SK-N-SH (cell line): Measurements from ENCODE around the gene BRI3BP. TPM values are rescaled to one million over a fixed set of nuclear protein-coding genes. Genes with fewer than 3 reads are reported as not detected.
"Not testable (repeated sequence)": the region's sequence is repeated elsewhere in the genome, so short reads cannot be mapped to it uniquely, and the experiment has no call there.

Experiments
- CTCF ChIA-PET: fragments of 300-600, 350-600 bp; formaldehyde crosslinking; extraction: SDS; loops from one replicate; lab custom pipeline; 2021; lab: Yijun Ruan, JAX
- POLR2A ChIA-PET: fragments of 350-600 bp; sonication (Branson Sonifier 250); formaldehyde crosslinking; extraction: SDS; loops from one replicate; lab custom pipeline; 2020; ENCODE audit warnings: antibody characterized with exemption, inconsistent platforms; lab: Yijun Ruan, JAX
- DNase-seq: peaks from one replicate; pipeline ENCODE4 v3.0.0; 2012
- H2AFZ ChIP-seq: fragments of 200-600 bp; sonication (generic); 2 replicates; pipeline ENCODE4 v1.8.1; 2016; ENCODE audit warnings: antibody characterized with exemption, mild to moderate bottlenecking, low read depth
- H3F3A ChIP-seq: fragments of 200-600 bp; sonication (generic); replicated peaks from 2 replicates; pipeline ENCODE3; 2016; ENCODE audit warnings: antibody characterized with exemption, mild to moderate bottlenecking; ENCODE audit not compliant: insufficient read depth
- H3K27ac ChIP-seq, 2 experiments: fragments of 200-500 bp in 1 of 2; fragments of 200-600 bp in 1 of 2; sonication (Bioruptor generic) in 1 of 2; sonication (generic), shearing (Covaris generic) in 1 of 2; 2 replicates each; pipeline versions ENCODE4 v1.5.1 to v1.6.1; 2014 to 2016; ENCODE audit warnings: low read depth in 2 of 2, inconsistent platforms in 1 of 2, low read length in 1 of 2, mild to moderate bottlenecking in 1 of 2, mixed read lengths in 1 of 2
- H3K27me3 ChIP-seq: fragments of 200-600 bp; sonication (generic), shearing (Covaris generic); 2 replicates; pipeline ENCODE4 v1.6.1; 2016; ENCODE audit warnings: mixed run types; ENCODE audit not compliant: insufficient read depth
- H3K36me3 ChIP-seq, 2 experiments: fragments of 200-500 bp in 1 of 2; fragments of 200-600 bp in 1 of 2; sonication (Bioruptor generic) in 1 of 2; sonication (generic) in 1 of 2; replicated peaks in 1 of 2; 2 replicates each; pipeline versions ENCODE3 to v1.5.1; 2014 to 2016; ENCODE audit warnings: low read length in 1 of 2, mild to moderate bottlenecking in 1 of 2; ENCODE audit not compliant: insufficient read depth in 2 of 2, control insufficient read depth in 1 of 2
- H3K4me1 ChIP-seq, 2 experiments: fragments of 200-500 bp in 1 of 2; fragments of 200-600 bp in 1 of 2; sonication (Bioruptor generic) in 1 of 2; sonication (generic), shearing (Covaris generic) in 1 of 2; 2 replicates each; pipeline versions ENCODE4 v1.5.1 to v1.6.1; 2014 to 2016; ENCODE audit warnings: low read depth in 1 of 2, low read length in 1 of 2, mixed run types in 1 of 2; ENCODE audit not compliant: insufficient read depth in 2 of 2, control insufficient read depth in 1 of 2
- H3K4me2 ChIP-seq: fragments of 200-600 bp; sonication (generic), shearing (Covaris generic); 2 replicates; pipeline ENCODE4 v1.6.1; 2017; ENCODE audit warnings: mixed run types
- H3K4me3 ChIP-seq, 2 experiments: fragments of 200-500 bp in 1 of 2; fragments of 200-600 bp in 1 of 2; sonication (Bioruptor generic) in 1 of 2; sonication (generic), shearing (Covaris generic) in 1 of 2; 2 replicates each; pipeline versions ENCODE4 v1.5.1 to v1.8.1; 2014 to 2016; ENCODE audit warnings: low read depth in 2 of 2, inconsistent platforms in 1 of 2, low read length in 1 of 2, mild to moderate bottlenecking in 1 of 2, mixed read lengths in 1 of 2, moderate library complexity in 1 of 2
- H3K79me2 ChIP-seq: fragments of 200-600 bp; sonication (generic); 2 replicates; pipeline ENCODE4 v1.8.1; 2017; ENCODE audit warnings: mild to moderate bottlenecking; ENCODE audit not compliant: insufficient read depth
- H3K9ac ChIP-seq: fragments of 200-600 bp; sonication (generic); 2 replicates; pipeline ENCODE4 v1.6.1; 2017; ENCODE audit warnings: mixed run types
- H3K9me2 ChIP-seq: fragments of 200-600 bp; sonication (generic); 2 replicates; pipeline ENCODE4 v1.6.1; 2017; ENCODE audit warnings: mixed run types
- H3K9me3 ChIP-seq: fragments of 200-600 bp; sonication (generic); 2 replicates; pipeline ENCODE4 v1.6.1; 2017; ENCODE audit warnings: mixed run types, mild to moderate bottlenecking, moderate library complexity
- H4K20me1 ChIP-seq: fragments of 200-600 bp; sonication (generic); 2 replicates; pipeline ENCODE4 v1.6.1; 2017; ENCODE audit warnings: mild to moderate bottlenecking, mixed run types; ENCODE audit not compliant: insufficient read depth
- EP300 ChIP-seq, 2 experiments: IDR thresholded peaks; 2 replicates each; pipeline versions ENCODE4 v1.4.0 to v1.6.1; 2012; ENCODE audit warnings: borderline replicate concordance in 1 of 2, low read depth in 1 of 2, low read length in 1 of 2
- FOSL2 ChIP-seq: IDR thresholded peaks from 2 replicates; pipeline ENCODE4 v1.4.0; 2012; ENCODE audit warnings: low read depth, mild to moderate bottlenecking, moderate library complexity, borderline replicate concordance
- GABPA ChIP-seq: IDR thresholded peaks from 2 replicates; pipeline ENCODE4 v1.4.0; 2012; ENCODE audit warnings: low read depth, mild to moderate bottlenecking
- NRF1 ChIP-seq: IDR thresholded peaks from 2 replicates; pipeline ENCODE4 v1.6.1; 2012; ENCODE audit warnings: low read depth, mild to moderate bottlenecking, low read length
- POLR2AphosphoS5 ChIP-seq: IDR thresholded peaks from 2 replicates; pipeline ENCODE4 v1.6.1; 2012; ENCODE audit warnings: low read depth, low read length
- RXRA ChIP-seq: IDR thresholded peaks from 2 replicates; pipeline ENCODE4 v1.4.0; 2012; ENCODE audit warnings: low read depth, mild to moderate bottlenecking, borderline replicate concordance
- SIN3A ChIP-seq: IDR thresholded peaks from 2 replicates; pipeline ENCODE4 v1.6.1; 2012; ENCODE audit warnings: low read depth, mild to moderate bottlenecking, low read length, moderate library complexity, borderline replicate concordance
- SMC3 ChIP-seq: IDR thresholded peaks from 2 replicates; pipeline ENCODE4 v1.6.1; 2012; ENCODE audit warnings: low read depth, low read length, improper control_type of control experiment
- TEAD4 ChIP-seq: IDR thresholded peaks from 2 replicates; pipeline ENCODE4 v1.4.0; 2012; ENCODE audit warnings: mild to moderate bottlenecking, borderline replicate concordance; ENCODE audit not compliant: insufficient read depth
- USF1 ChIP-seq: IDR thresholded peaks from 2 replicates; pipeline ENCODE4 v1.4.0; 2012; ENCODE audit warnings: low read depth, borderline replicate concordance
- WGBS: methylation state at CpG from one replicate; pipeline ENCODE4 v1.1.6; 2017; ENCODE audit warnings: low lambda C conversion rate; 5-methylcytosine and 5-hydroxymethylcytosine counted together
- polyA plus RNA-seq, 3 experiments: library from polyadenylated mRNA; depleted of rRNA; stranded (reverse); fragments of >200 nt; gene quantifications; 2 replicates each; pipeline ENCODE4 v1.2.3, GENCODE V29; 2012

The BRI3BP gene
- polyA plus RNA-seq, 1 of the 3 experiments (the other 2 are of a cell fraction), result 3.8 TPM

GRCh38 chr12:125057708-125058107 lies 64.3 kb downstream of the BRI3BP start:
- H4K20me1 ChIP-seq, result no peaks in the 10 kb centered on the region
- 70% methylated on average over 5 of the region's 5 CpGs for WGBS
- DNase-seq, result no peak
- H3K27ac ChIP-seq, result no peak overlapping the region
- H3K9ac ChIP-seq, result no peak overlapping the region
- H3K79me2 ChIP-seq, result no peaks in the 10 kb centered on the region
- H2AFZ ChIP-seq, result no peak overlapping the region
- ChIA-PET CTCF (interaction anchor here (0.6 kb wide), 1 partner anchor 96 kb away, joined by 3 read pairs; no protein-coding TSS in a partner anchor), POLR2A (no interaction called here)
- no peaks in the 10 kb centered on the region for H3K27me3 ChIP-seq
- no peak overlapping the region for H3K4me2 ChIP-seq
- TF ChIP-seq GABPA (no peak), SMC3 (no peak), POLR2AphosphoS5 (no peak), SIN3A (no peak), TEAD4 (no peak)
- no peaks in the 10 kb centered on the region; a peak in 1 of 4 replicates for H3K4me1 ChIP-seq
- H3K9me2 ChIP-seq, result no peaks in the 10 kb centered on the region
- no peaks in the 10 kb centered on the region for H3F3A ChIP-seq
- no peaks in the 10 kb centered on the region for H3K9me3 ChIP-seq
- no peak overlapping the region for H3K4me3 ChIP-seq
- H3K36me3 ChIP-seq, result no peaks in the 10 kb centered on the region

GRCh38 chr12:125061229-125061628 lies 67.8 kb downstream of the BRI3BP start:
- peaks cover 7% of the 10 kb centered on the region for H3K79me2 ChIP-seq
- CTCF ChIA-PET, result interaction anchor here (2.1 kb wide), 1 partner anchor 12 kb away, joined by 6 read pairs; no protein-coding TSS in a partner anchor
- no peak for DNase-seq
- no peaks in the 10 kb centered on the region for H3K9me2 ChIP-seq
- TF ChIP-seq FOSL2 (no peak), POLR2AphosphoS5 (no peak), EP300 (IDR thresholded peaks at IDR 0.05; ENCODE audit: borderline replicate concordance in 1 of 2, low read depth in 1 of 2, low read length in 1 of 2) (no peak), USF1 (no peak), NRF1 (no peak), RXRA (no peak)
- POLR2A ChIA-PET, result no interaction called here
- no peaks in the 10 kb centered on the region for H4K20me1 ChIP-seq
- no peaks in the 10 kb centered on the region for H3F3A ChIP-seq
- no peak overlapping the region for H3K27ac ChIP-seq
- H3K4me1 ChIP-seq, result peaks cover 0 to 5% of the 10 kb centered on the region in 2 experiments; a peak in 1 of 4 replicates
- H3K27me3 ChIP-seq, result no peaks in the 10 kb centered on the region
- no peaks in the 10 kb centered on the region for H3K9me3 ChIP-seq
- no peak overlapping the region for H3K4me2 ChIP-seq
- H3K4me3 ChIP-seq, result no peak overlapping the region
- WGBS, result 93% methylated on average over 3 of the region's 3 CpGs
- H2AFZ ChIP-seq, result no peak overlapping the region
- no peaks in the 10 kb centered on the region for H3K36me3 ChIP-seq
- no peak overlapping the region for H3K9ac ChIP-seq

GRCh38 chr12:125063522-125063921 lies 70.1 kb downstream of the BRI3BP start:
- H3K9ac ChIP-seq, H3K36me3 ChIP-seq: not testable (repeated sequence)
- CTCF ChIA-PET, result interaction anchor here (1.4 kb wide), 1 partner anchor 70 kb away, joined by 5 read pairs; the partner anchor contains the start of gene BRI3BP

More at GRCh38 chr12:125063522-125063921, 70.1 kb downstream of the BRI3BP start:
- H3K27ac ChIP-seq, DNase-seq, H3F3A ChIP-seq, H4K20me1 ChIP-seq, H3K4me2 ChIP-seq, H3K4me3 ChIP-seq, H2AFZ ChIP-seq, H3K27me3 ChIP-seq, H3K79me2 ChIP-seq, H3K9me2 ChIP-seq, H3K9me3 ChIP-seq: not testable (repeated sequence)
- H3K4me1 ChIP-seq, result peaks cover 0 to 13% of the 10 kb centered on the region in 2 experiments; a peak in 1 of 4 replicates
- POLR2A ChIA-PET, result interaction anchor here (2.0 kb wide), 1 partner anchor 14 kb away, joined by 11 read pairs; no protein-coding TSS in a partner anchor
- 86% methylated on average over 4 of the region's 4 CpGs for WGBS
